Breast epithelium (tissue), 3 donors: Measurements from ENCODE around the gene PSMD14.

Experiments
- CTCF ChIP-seq, 3 donors: fragments of 450-650 bp; IDR thresholded peaks; one replicate each; pipeline ENCODE4 v1.5.1; 2016 to 2017; ENCODE audit warnings: antibody characterized with exemption in 3 of 3, mild to moderate bottlenecking in 3 of 3, moderate library complexity in 3 of 3
- POLR2A ChIP-seq: fragments of 450-650 bp; IDR thresholded peaks from one replicate; pipeline ENCODE4 v1.6.1; 2016; ENCODE audit warnings: antibody characterized with exemption, mild to moderate bottlenecking, moderate library complexity

- no peak for TF ChIP-seq CTCF (IDR thresholded peaks at IDR 0.05)
- no peak for TF ChIP-seq POLR2A
Observed at GRCh38 chr2:161355106-161355505, 46.9 kb downstream of the PSMD14 start.
